ENCODE results near the gene MAML1.

Gene MAML1

DNA sequence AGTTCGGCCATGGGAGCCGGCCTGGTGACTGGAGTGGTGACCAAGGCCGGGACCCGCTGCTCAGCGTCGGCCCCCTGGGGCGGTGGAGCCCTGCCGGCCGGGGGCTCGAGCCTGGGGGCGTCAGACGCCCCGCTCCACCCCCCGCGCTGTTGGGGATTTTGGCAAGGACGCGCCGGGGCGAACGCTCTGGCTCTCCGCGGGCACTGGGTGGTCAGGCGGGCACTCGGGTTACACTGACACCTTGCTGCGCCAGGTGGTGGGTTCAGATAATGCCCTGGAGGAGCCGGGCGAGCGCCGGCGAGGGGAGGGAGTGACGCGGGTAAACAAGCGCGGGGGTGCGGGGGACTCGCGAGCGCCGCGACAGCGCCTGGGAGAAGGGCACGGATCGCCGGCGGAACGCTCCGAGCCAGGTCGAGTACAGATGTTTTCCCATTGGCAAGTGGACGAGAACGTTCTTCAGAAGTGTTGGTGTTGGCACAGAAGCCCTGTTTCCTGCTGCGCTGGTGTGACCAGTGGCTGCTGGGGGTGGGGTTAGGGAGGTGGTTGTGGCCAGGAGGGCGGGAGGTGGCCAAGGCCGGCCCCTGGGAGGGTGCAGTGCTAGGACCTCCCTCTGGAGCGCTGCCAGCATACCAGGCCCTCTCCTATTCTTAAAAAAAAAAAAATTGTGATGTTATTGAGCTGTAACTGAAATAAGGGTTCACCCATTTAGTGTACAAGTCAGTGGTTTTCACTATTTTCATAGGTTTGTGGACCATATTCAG lies 88.9 kb downstream of the MAML1 start:
- DNase-seq (ENCODE audit: low read depth) = peak; percentile 96
- TF ChIP-seq, protein P1, sequence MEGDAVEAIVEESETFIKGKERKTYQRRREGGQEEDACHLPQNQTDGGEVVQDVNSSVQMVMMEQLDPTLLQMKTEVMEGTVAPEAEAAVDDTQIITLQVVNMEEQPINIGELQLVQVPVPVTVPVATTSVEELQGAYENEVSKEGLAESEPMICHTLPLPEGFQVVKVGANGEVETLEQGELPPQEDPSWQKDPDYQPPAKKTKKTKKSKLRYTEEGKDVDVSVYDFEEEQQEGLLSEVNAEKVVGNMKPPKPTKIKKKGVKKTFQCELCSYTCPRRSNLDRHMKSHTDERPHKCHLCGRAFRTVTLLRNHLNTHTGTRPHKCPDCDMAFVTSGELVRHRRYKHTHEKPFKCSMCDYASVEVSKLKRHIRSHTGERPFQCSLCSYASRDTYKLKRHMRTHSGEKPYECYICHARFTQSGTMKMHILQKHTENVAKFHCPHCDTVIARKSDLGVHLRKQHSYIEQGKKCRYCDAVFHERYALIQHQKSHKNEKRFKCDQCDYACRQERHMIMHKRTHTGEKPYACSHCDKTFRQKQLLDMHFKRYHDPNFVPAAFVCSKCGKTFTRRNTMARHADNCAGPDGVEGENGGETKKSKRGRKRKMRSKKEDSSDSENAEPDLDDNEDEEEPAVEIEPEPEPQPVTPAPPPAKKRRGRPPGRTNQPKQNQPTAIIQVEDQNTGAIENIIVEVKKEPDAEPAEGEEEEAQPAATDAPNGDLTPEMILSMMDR (IDR thresholded peaks at IDR 0.05; ENCODE audit: low read length, missing control alignments) = no peak
- H3K4me3 ChIP-seq (replicated peaks; ENCODE audit: low read depth, low read length) = peak overlapping the region; percentile 86

DNA sequence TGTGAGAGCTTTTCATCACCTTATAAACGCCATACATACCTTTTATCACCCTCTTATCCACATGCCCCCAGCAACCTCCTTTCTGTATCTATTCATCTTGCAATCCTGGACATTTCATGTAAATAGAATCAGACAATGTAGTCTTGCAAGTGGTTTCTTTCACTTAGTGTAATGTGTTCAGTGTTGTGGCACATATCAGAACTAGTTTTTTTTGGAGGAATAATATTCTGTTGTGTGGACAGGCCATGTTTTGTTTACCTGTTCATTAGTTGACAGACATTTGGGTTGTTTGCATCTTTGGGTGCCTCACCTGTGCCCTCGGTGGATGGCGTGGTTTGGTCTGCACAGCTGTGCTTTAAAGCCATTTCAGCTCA lies 89.4 kb downstream of the MAML1 start:
- DNase-seq (ENCODE audit: low read depth) = no peak
- H3K4me3 ChIP-seq (replicated peaks; ENCODE audit: low read depth, low read length) = peak overlapping the region; percentile 86
- TF ChIP-seq, protein P1 (IDR thresholded peaks at IDR 0.05; ENCODE audit: low read length, missing control alignments) = no peak

DNA sequence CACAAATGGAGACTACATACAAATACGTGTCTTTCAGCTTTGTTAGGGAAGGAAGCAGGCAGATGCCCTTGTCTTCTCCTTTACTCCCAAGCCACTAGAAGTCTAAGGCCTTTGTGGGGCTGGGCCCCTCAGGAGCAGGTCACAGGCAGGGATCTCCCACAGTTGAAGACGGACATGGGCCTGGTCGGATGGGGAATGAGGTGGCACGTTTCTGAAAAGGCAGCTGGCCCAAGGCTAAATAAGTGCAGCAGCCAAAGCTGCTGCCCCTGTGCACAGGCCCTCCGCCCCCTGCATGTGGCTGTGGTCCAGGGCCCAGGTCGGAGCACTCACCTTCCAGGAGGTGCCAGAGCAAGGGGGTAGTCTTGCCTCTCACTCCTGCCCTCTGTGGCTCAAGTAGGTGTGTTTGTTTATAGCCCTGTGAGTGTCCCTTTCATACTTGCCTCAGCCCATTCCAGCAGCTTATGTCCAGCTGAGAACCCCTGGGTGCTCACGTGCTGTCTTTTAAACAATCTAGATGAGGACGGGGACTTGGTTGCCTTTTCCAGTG lies 89.9 kb downstream of the MAML1 start:
- no peak for DNase-seq (ENCODE audit: low read depth)
- H3K4me3 ChIP-seq (replicated peaks; ENCODE audit: low read depth, low read length) = peak overlapping the region; percentile 86

DNA sequence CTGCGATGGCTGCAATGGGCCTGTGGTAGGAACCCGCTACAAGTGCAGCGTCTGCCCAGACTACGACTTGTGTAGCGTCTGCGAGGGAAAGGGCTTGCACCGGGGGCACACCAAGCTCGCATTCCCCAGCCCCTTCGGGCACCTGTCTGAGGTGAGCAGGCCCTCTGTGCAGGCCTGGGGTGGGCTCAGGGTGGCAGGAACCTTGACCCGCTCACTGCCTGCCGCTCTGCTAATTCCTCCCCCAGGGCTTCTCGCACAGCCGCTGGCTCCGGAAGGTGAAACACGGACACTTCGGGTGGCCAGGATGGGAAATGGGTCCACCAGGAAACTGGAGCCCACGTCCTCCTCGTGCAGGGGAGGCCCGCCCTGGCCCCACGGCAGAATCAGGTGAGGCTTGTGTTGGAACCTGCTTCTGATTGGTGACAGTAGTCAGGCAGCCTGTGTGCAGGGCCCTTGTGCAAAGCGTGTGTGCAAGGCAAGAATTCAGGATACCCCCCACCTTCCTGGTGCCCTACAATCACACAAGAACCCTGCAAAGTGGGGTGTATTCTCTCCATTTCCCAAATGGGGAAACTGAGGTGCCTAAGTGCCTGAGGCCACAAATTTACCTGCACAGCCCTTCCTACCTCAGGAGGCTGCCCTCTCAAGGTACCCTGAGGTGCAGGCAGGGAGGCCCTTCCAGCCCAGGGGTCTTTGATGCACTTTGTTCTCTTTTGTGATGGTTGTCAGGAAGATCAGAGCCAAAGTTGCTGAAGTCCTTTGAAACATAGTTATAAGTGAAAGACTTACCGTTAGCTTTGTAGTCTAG lies 91.5 kb downstream of the MAML1 start:
- peak overlapping the region; percentile 86 for H3K4me3 ChIP-seq (replicated peaks; ENCODE audit: low read depth, low read length)
- no peak for DNase-seq (ENCODE audit: low read depth)

More for the DNA sequence above, 89.9 kb downstream of the MAML1 start:
- TF ChIP-seq, protein P1 (IDR thresholded peaks at IDR 0.05; ENCODE audit: low read length, missing control alignments) = no peak

DNA sequence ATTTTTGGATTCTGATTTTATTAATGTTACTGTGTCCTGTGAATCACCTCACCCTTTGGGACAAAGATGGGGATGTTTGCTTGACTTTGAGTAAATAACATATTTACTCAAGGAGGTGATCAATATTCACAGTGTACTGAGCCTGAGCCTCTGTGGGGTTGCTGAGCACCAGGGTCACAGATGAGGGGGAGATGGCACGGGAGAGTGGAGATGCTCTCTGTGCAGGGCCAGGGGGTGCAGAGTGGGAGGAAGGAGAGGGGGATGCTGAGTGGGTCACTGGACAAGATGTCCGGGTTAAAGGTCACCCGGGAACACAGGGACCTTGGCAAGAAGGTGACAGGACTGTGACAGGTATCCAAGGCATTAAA lies 92.1 kb downstream of the MAML1 start:
- peak overlapping the region; percentile 86 for H3K4me3 ChIP-seq (replicated peaks; ENCODE audit: low read depth, low read length)
- TF ChIP-seq, protein P1 (IDR thresholded peaks at IDR 0.05; ENCODE audit: low read length, missing control alignments) = no peak
- DNase-seq (ENCODE audit: low read depth) = no peak

More for the DNA sequence above, 91.5 kb downstream of the MAML1 start:
- TF ChIP-seq, protein P1 (IDR thresholded peaks at IDR 0.05; ENCODE audit: low read length, missing control alignments) = no peak

DNA sequence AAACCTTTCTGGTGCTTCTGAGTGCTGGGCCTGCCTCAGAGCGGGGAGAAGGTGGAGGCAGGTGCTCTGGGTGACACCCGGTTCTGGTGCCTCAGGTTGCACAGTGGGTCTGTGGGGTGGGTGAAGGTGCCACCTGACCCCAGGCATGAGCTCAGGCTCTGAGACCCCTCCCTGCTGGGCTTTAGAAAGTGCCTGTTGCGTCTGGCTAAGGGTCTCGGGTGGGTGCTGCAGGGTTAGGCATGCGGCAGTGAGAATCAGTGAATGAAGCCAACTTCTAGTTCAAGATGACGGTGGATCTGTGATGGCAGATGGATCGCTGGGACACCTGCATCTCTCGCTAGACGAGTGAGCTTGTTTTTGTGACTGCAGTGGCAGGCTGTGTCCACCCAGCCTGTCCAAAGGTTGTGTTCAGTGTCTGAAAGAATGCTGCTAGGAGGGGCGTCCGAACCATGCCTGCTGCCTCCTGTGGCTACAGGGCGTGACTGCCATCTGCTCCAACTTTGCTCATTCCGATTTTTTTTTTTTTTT lies 93.1 kb downstream of the MAML1 start:
- DNase-seq (ENCODE audit: low read depth) = no peak
- peak overlapping the region; percentile 21 for H3K4me3 ChIP-seq (replicated peaks; ENCODE audit: low read depth, low read length)
- TF ChIP-seq, protein P1 (IDR thresholded peaks at IDR 0.05; ENCODE audit: low read length, missing control alignments) = no peak

Data from fibroblast of pulmonary artery (primary cell).